ENCODE data around the gene OSBPL6. TPM values are rescaled to one million over a fixed set of nuclear protein-coding genes. Genes with fewer than 3 reads are reported as not detected.

The OSBPL6 gene
- polyA plus RNA-seq, 1 donor: 4.6 TPM

DNA sequence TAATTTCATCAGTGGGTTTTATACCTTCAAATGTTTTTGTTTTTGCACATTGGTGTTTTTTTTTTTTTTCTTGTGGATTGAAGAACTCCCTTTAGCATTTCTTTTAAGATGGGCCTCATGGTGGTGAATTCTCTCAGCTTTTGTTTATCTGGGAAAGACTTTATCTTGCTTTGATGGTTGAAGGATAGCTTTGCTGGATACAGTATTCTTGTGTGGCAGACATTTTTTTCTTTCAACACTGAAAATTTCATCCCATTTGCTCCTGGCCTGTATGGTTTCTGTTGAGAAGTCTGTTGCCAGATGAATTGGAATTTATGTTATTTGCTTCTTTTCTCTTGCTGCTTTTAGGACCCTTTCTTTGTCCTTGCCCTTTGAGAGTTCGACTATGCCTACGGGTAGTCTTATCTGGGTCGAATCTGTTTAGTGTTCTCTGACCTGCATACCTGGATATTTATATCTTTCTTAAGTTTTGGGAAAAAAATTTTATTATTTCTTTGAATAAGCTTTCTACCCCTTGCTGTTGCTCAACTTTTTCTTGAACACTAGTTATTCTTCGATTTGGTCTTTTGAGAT, 231.0 kb downstream of the OSBPL6 start:
- Histone ChIP-seq H3K4me1 (ENCODE audit: control insufficient read depth, insufficient read depth, low read length) (peaks cover 6% of the 10 kb centered on the region), H3K27me3 (ENCODE audit: control insufficient read depth, insufficient read depth, low read length) (no peaks in the 10 kb centered on the region), H3K27ac (ENCODE audit: low read length) (no peak overlapping the region), H3K9me3 (ENCODE audit: control insufficient read depth, low read depth, low read length) (peaks cover 6% of the 10 kb centered on the region), H3K36me3 (ENCODE audit: control insufficient read depth, insufficient read depth, low read length) (peaks cover 10% of the 10 kb centered on the region), H3K4me3 (ENCODE audit: low read length) (no peak overlapping the region)
- 100% methylated on average over 1 of the region's 4 CpGs for WGBS (ENCODE audit: insufficient coverage, low lambda C conversion rate)
- DNase-seq: no peak

DNA sequence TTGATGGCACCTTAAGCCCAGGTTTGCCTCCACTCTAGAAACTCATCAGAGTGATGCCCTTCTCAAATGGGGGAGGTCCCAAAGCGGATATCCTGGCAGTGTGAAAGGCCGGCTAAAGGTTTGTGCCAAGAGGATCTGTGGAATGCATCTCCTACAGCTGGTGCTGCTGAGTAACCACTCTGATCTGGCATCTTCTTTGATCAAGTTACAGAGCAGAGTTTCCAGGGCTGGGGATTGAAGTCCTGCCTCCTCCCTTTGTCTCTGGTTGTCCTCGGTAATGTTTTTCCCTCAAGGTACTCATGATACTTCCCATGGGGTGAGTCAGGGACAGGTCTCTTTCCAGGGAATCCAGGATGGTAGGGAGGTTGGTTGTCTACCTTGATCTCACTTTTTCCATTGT, 232.1 kb downstream of the OSBPL6 start:
- peaks cover 17% of the 10 kb centered on the region for H3K36me3 ChIP-seq (ENCODE audit: control insufficient read depth, insufficient read depth, low read length)

DNA sequence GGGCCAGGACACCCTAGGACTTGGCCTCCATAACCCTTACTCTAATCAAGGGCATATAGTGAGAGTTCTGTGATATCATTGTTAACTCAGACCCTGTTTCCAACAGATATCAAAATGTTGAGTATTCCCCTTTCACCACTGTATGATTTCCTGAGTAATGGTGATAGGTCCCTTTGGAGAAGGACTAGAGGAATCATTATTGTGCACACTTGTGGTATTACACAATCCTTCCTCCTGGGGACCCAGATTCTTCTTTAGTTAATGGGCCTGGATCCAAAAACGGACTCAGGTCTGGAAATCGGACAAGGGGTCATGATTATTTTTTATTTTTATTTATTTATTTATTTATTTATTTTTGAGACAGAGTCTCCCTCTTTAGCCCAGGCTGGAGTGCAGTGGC, 233.1 kb downstream of the OSBPL6 start:
- Histone ChIP-seq H3K4me3 (ENCODE audit: low read length) (no peak overlapping the region), H3K27me3 (ENCODE audit: control insufficient read depth, insufficient read depth, low read length) (no peaks in the 10 kb centered on the region), H3K9me3 (ENCODE audit: control insufficient read depth, low read depth, low read length) (peaks cover 6% of the 10 kb centered on the region), H3K4me1 (ENCODE audit: control insufficient read depth, insufficient read depth, low read length) (peaks cover 6% of the 10 kb centered on the region), H3K36me3 (ENCODE audit: control insufficient read depth, insufficient read depth, low read length) (peaks cover 28% of the 10 kb centered on the region), H3K27ac (ENCODE audit: low read length) (no peak overlapping the region)
- 100% methylated on average over 1 of the region's 2 CpGs for WGBS (ENCODE audit: insufficient coverage, low lambda C conversion rate)
- no peak for DNase-seq

More for the DNA sequence above, 232.1 kb downstream of the OSBPL6 start:
- WGBS (ENCODE audit: insufficient coverage, low lambda C conversion rate): no CpG with 5 or more reads among the region's 3 CpGs
- Histone ChIP-seq H3K27me3 (ENCODE audit: control insufficient read depth, insufficient read depth, low read length) (no peaks in the 10 kb centered on the region), H3K4me3 (ENCODE audit: low read length) (no peak overlapping the region), H3K4me1 (ENCODE audit: control insufficient read depth, insufficient read depth, low read length) (peaks cover 6% of the 10 kb centered on the region), H3K27ac (ENCODE audit: low read length) (no peak overlapping the region), H3K9me3 (ENCODE audit: control insufficient read depth, low read depth, low read length) (peaks cover 6% of the 10 kb centered on the region)
- no peak for DNase-seq

GRCh38 chr2:178428396-178428806, 234.1 kb downstream of the OSBPL6 start:
- H3K27ac ChIP-seq (ENCODE audit: low read length): no peak overlapping the region
- DNase-seq: peak in 1 of 2 donors; percentile 28
- H3K27me3 ChIP-seq (ENCODE audit: control insufficient read depth, insufficient read depth, low read length): no peaks in the 10 kb centered on the region
- no peak overlapping the region for H3K4me3 ChIP-seq (ENCODE audit: low read length)
- no CpG with 5 or more reads among the region's 1 CpG for WGBS (ENCODE audit: insufficient coverage, low lambda C conversion rate)
- H3K36me3 ChIP-seq (ENCODE audit: control insufficient read depth, insufficient read depth, low read length): peaks cover 37% of the 10 kb centered on the region
- H3K9me3 ChIP-seq (ENCODE audit: control insufficient read depth, low read depth, low read length): peaks cover 6% of the 10 kb centered on the region
- H3K4me1 ChIP-seq (ENCODE audit: control insufficient read depth, insufficient read depth, low read length): peaks cover 6% of the 10 kb centered on the region

- Histone ChIP-seq H3K4me1 (ENCODE audit: control insufficient read depth, insufficient read depth, low read length) (peaks cover 6% of the 10 kb centered on the region), H3K36me3 (ENCODE audit: control insufficient read depth, insufficient read depth, low read length) (peaks cover 46% of the 10 kb centered on the region), H3K27me3 (ENCODE audit: control insufficient read depth, insufficient read depth, low read length) (no peaks in the 10 kb centered on the region), H3K4me3 (ENCODE audit: low read length) (no peak overlapping the region), H3K27ac (ENCODE audit: low read length) (no peak overlapping the region), H3K9me3 (ENCODE audit: control insufficient read depth, low read depth, low read length) (peaks cover 6% of the 10 kb centered on the region)
- no peak for DNase-seq
These were observed 235.0 kb downstream of the OSBPL6 start for GRCh38 chr2:178429336-178429735.

- Histone ChIP-seq H3K27me3 (ENCODE audit: control insufficient read depth, insufficient read depth, low read length) (no peaks in the 10 kb centered on the region), H3K4me3 (ENCODE audit: low read length) (no peak overlapping the region), H3K27ac (ENCODE audit: low read length) (no peak overlapping the region), H3K9me3 (ENCODE audit: control insufficient read depth, low read depth, low read length) (no peaks in the 10 kb centered on the region), H3K4me1 (ENCODE audit: control insufficient read depth, insufficient read depth, low read length) (no peaks in the 10 kb centered on the region), H3K36me3 (ENCODE audit: control insufficient read depth, insufficient read depth, low read length) (peaks cover 57% of the 10 kb centered on the region)
- no peak for DNase-seq
- 100% methylated on average over 2 of the region's 2 CpGs for WGBS (ENCODE audit: insufficient coverage, low lambda C conversion rate)
These were observed 242.3 kb downstream of the OSBPL6 start for GRCh38 chr2:178436662-178437061.

- Histone ChIP-seq H3K36me3 (ENCODE audit: control insufficient read depth, insufficient read depth, low read length) (peaks cover 55% of the 10 kb centered on the region), H3K9me3 (ENCODE audit: control insufficient read depth, low read depth, low read length) (no peaks in the 10 kb centered on the region), H3K4me1 (ENCODE audit: control insufficient read depth, insufficient read depth, low read length) (no peaks in the 10 kb centered on the region), H3K4me3 (ENCODE audit: low read length) (no peak overlapping the region), H3K27ac (ENCODE audit: low read length) (no peak overlapping the region), H3K27me3 (ENCODE audit: control insufficient read depth, insufficient read depth, low read length) (no peaks in the 10 kb centered on the region)
- WGBS (ENCODE audit: insufficient coverage, low lambda C conversion rate): 83% methylated on average over 2 of the region's 2 CpGs
- no peak for DNase-seq
These were observed 247.1 kb downstream of the OSBPL6 start for GRCh38 chr2:178441426-178441825.

- no peak for DNase-seq
These were observed 254.8 kb downstream of the OSBPL6 start for GRCh38 chr2:178448968-178449661.

GRCh38 chr2:178449700-178450523, 255.6 kb downstream of the OSBPL6 start:
- peak; percentile 11 to 19 for DNase-seq
- peaks cover 2% of the 10 kb centered on the region for H3K27me3 ChIP-seq (ENCODE audit: control insufficient read depth, insufficient read depth, low read length)

More at GRCh38 chr2:178448968-178449661, 254.8 kb downstream of the OSBPL6 start:
- H3K9me3 ChIP-seq (ENCODE audit: control insufficient read depth, low read depth, low read length): no peaks in the 10 kb centered on the region
- H3K27ac ChIP-seq (ENCODE audit: low read length): no peak overlapping the region
- H3K4me3 ChIP-seq (ENCODE audit: low read length): no peak overlapping the region
- H3K4me1 ChIP-seq (ENCODE audit: control insufficient read depth, insufficient read depth, low read length): peaks cover 11% of the 10 kb centered on the region
- 80% methylated on average over 2 of the region's 4 CpGs for WGBS (ENCODE audit: insufficient coverage, low lambda C conversion rate)
- H3K36me3 ChIP-seq (ENCODE audit: control insufficient read depth, insufficient read depth, low read length): peaks cover 34% of the 10 kb centered on the region
- H3K27me3 ChIP-seq (ENCODE audit: control insufficient read depth, insufficient read depth, low read length): peaks cover 2% of the 10 kb centered on the region

GRCh38 chr2:178450524-178450773, 256.1 kb downstream of the OSBPL6 start:
- H3K27ac ChIP-seq (ENCODE audit: low read length): peak overlapping the region; percentile 100
- DNase-seq: peak in 1 of 2 donors; percentile 74
- H3K27me3 ChIP-seq (ENCODE audit: control insufficient read depth, insufficient read depth, low read length): peaks cover 2% of the 10 kb centered on the region
- no peaks in the 10 kb centered on the region for H3K9me3 ChIP-seq (ENCODE audit: control insufficient read depth, low read depth, low read length)
- peaks cover 11% of the 10 kb centered on the region for H3K4me1 ChIP-seq (ENCODE audit: control insufficient read depth, insufficient read depth, low read length)
- H3K36me3 ChIP-seq (ENCODE audit: control insufficient read depth, insufficient read depth, low read length): peaks cover 22% of the 10 kb centered on the region
- peak overlapping the region; percentile 50 for H3K4me3 ChIP-seq (ENCODE audit: low read length)
- no CpG with 5 or more reads among the region's 25 CpGs for WGBS (ENCODE audit: insufficient coverage, low lambda C conversion rate)

More at GRCh38 chr2:178449700-178450523, 255.6 kb downstream of the OSBPL6 start:
- WGBS (ENCODE audit: insufficient coverage, low lambda C conversion rate): 10% methylated on average over 2 of the region's 18 CpGs
- Histone ChIP-seq H3K36me3 (ENCODE audit: control insufficient read depth, insufficient read depth, low read length) (peaks cover 27% of the 10 kb centered on the region), H3K4me3 (ENCODE audit: low read length) (peak overlapping the region; percentile 50), H3K27ac (ENCODE audit: low read length) (peak overlapping the region; percentile 100), H3K9me3 (ENCODE audit: control insufficient read depth, low read depth, low read length) (no peaks in the 10 kb centered on the region), H3K4me1 (ENCODE audit: control insufficient read depth, insufficient read depth, low read length) (peaks cover 11% of the 10 kb centered on the region)

All from large intestine (tissue), 3 donors.